Common myeloid progenitor, CD34-positive (primary cell): ENCODE measurements around the gene CACNA2D4.
"Not testable (repeated sequence)": the region's sequence is repeated elsewhere in the genome, so short reads cannot be mapped to it uniquely, and the experiment has no call there.

Source experiments
- CTCF ChIA-PET: fragments of 350-600 bp; sonication (Branson Sonifier 250); formaldehyde crosslinking; loops from one replicate; lab custom pipeline; 2021; ENCODE audit warnings: antibody characterized with exemption; lab: Charles Lee
- POLR2A ChIA-PET: fragments of 350-600 bp; sonication (Branson Sonifier 250); formaldehyde crosslinking; loops from one replicate; lab custom pipeline; 2021; ENCODE audit warnings: antibody characterized with exemption; lab: Charles Lee
- DNase-seq, 3 donors: peaks; one replicate each; pipeline versions ENCODE4 v3.0.0 to v3.0.0-alpha.2; 2013
- H3K27ac ChIP-seq, 2 experiments: 1 replicate in 1 of 2; 2 replicates in 1 of 2; pipeline ENCODE4 v1.7.0; 2013; ENCODE audit warnings: inconsistent platforms in 2 of 2, low read length in 2 of 2, mild to moderate bottlenecking in 2 of 2, low read depth in 1 of 2, moderate library complexity in 1 of 2; ENCODE audit not compliant: severe bottlenecking in 2 of 2, insufficient read depth in 1 of 2, poor library complexity in 1 of 2
- H3K27me3 ChIP-seq, 5 experiments: replicated peaks in 2 of 5; 1 replicate in 3 of 5; 2 replicates in 2 of 5; pipeline versions ENCODE4 v1.6.1 to v1.7.0; 2013; ENCODE audit warnings: low read length in 4 of 5, mild to moderate bottlenecking in 2 of 5, moderate library complexity in 2 of 5, inconsistent platforms in 1 of 5; ENCODE audit not compliant: insufficient read depth in 5 of 5, control insufficient read depth in 4 of 5
- H3K36me3 ChIP-seq, 4 experiments: 1 replicate in 2 of 4; 2 replicates in 2 of 4; pipeline versions ENCODE4 v1.6.1 to v1.7.0; 2013; ENCODE audit warnings: low read length in 3 of 4, control low read depth in 1 of 4, mild to moderate bottlenecking in 1 of 4; ENCODE audit not compliant: control insufficient read depth in 4 of 4, insufficient read depth in 4 of 4
- H3K4me1 ChIP-seq, 4 experiments: 1 replicate in 3 of 4; 2 replicates in 1 of 4; pipeline versions ENCODE4 v1.6.1 to v1.7.1; 2013; ENCODE audit warnings: low read length in 3 of 4, mild to moderate bottlenecking in 3 of 4, control low read depth in 1 of 4, inconsistent platforms in 1 of 4, moderate library complexity in 1 of 4; ENCODE audit not compliant: control insufficient read depth in 4 of 4, insufficient read depth in 4 of 4; ENCODE audit errors: control extremely low read depth in 1 of 4
- H3K4me3 ChIP-seq, 7 experiments: 1 replicate in 4 of 7; 2 replicates in 3 of 7; pipeline versions ENCODE4 v1.5.1 to v1.7.0; 2013; ENCODE audit warnings: mild to moderate bottlenecking in 7 of 7, low read length in 6 of 7, moderate library complexity in 6 of 7, inconsistent platforms in 2 of 7, low read depth in 2 of 7, control low read depth in 1 of 7; ENCODE audit not compliant: insufficient read depth in 4 of 7, control insufficient read depth in 1 of 7; ENCODE audit errors: extremely low read depth in 1 of 7
- H3K9me3 ChIP-seq, 5 experiments: 1 replicate in 4 of 5; 2 replicates in 1 of 5; pipeline versions ENCODE4 v1.6.1 to v1.7.1; 2013; ENCODE audit warnings: low read length in 4 of 5, mild to moderate bottlenecking in 2 of 5, inconsistent platforms in 1 of 5, low read depth in 1 of 5, moderate library complexity in 1 of 5; ENCODE audit not compliant: control insufficient read depth in 4 of 5, insufficient read depth in 2 of 5; ENCODE audit errors: control extremely low read depth in 1 of 5
- WGBS: methylation state at CpG from one replicate; pipeline ENCODE4 v1.1.5; 2013; ENCODE audit not compliant: insufficient coverage; 5-methylcytosine and 5-hydroxymethylcytosine counted together

Gene CACNA2D4

GRCh38 chr12:1949771-1950470 lies 31.5 kb upstream of the CACNA2D4 start:
- ChIA-PET POLR2A (no interaction called here), CTCF (interaction anchor here (1.0 to 2.0 kb wide), 3 partner anchors 10 to 158 kb away, joined by 3 to 13 read pairs (median 4); no protein-coding TSS in a partner anchor)
- no peaks in the 10 kb centered on the region for H3K27me3 ChIP-seq
- WGBS: 95% methylated on average over 13 of the region's 15 CpGs
- H3K27ac ChIP-seq: no peak overlapping the region
- no peaks in the 10 kb centered on the region for H3K4me1 ChIP-seq
- H3K9me3 ChIP-seq: no peaks in the 10 kb centered on the region
- no peak for DNase-seq
- no peak overlapping the region for H3K4me3 ChIP-seq
- H3K36me3 ChIP-seq: peaks cover 24 to 81% (median 47%) of the 10 kb centered on the region in 4 experiments

- POLR2A ChIA-PET: no interaction called here
- no peak overlapping the region for H3K4me3 ChIP-seq
- CTCF ChIA-PET: interaction anchor here (1.0 to 2.0 kb wide), 5 partner anchors 9 to 157 kb away, joined by 3 to 13 read pairs (median 4); no protein-coding TSS in a partner anchor
- no peak overlapping the region for H3K27ac ChIP-seq
- no peaks in the 10 kb centered on the region for H3K9me3 ChIP-seq
- no peaks in the 10 kb centered on the region for H3K4me1 ChIP-seq
- no peak for DNase-seq
- H3K27me3 ChIP-seq: no peaks in the 10 kb centered on the region
- 98% methylated on average over 11 of the region's 11 CpGs for WGBS
- H3K36me3 ChIP-seq: peaks cover 24 to 77% (median 43%) of the 10 kb centered on the region in 4 experiments
Observed at GRCh38 chr12:1948883-1949282, 30.4 kb upstream of the CACNA2D4 start.

- Histone ChIP-seq H3K27ac (no peak overlapping the region), H3K9me3 (no peaks in the 10 kb centered on the region), H3K4me1 (no peaks in the 10 kb centered on the region), H3K36me3 (peaks cover 17 to 62% (median 35%) of the 10 kb centered on the region in 4 experiments), H3K4me3 (no peak overlapping the region), H3K27me3 (no peaks in the 10 kb centered on the region)
- no CpG with 5 or more reads among the region's 1 CpG for WGBS
- DNase-seq: no peak
- ChIA-PET POLR2A (no interaction called here), CTCF (interaction anchor here (2.5 kb wide), 1 partner anchor 156 kb away, joined by 7 read pairs; no protein-coding TSS in a partner anchor)
Observed at GRCh38 chr12:1947081-1947480, 28.6 kb upstream of the CACNA2D4 start.

- CTCF ChIA-PET: interaction anchor here (2.5 kb wide), 1 partner anchor 155 kb away, joined by 7 read pairs; no protein-coding TSS in a partner anchor
- no peaks in the 10 kb centered on the region for H3K9me3 ChIP-seq
- H3K4me1 ChIP-seq: no peaks in the 10 kb centered on the region
- POLR2A ChIA-PET: no interaction called here
- H3K4me3 ChIP-seq: no peak overlapping the region
- WGBS: 100% methylated on average over 3 of the region's 3 CpGs
- H3K36me3 ChIP-seq: peaks cover 15 to 54% (median 30%) of the 10 kb centered on the region in 4 experiments
- no peak overlapping the region for H3K27ac ChIP-seq
- no peak for DNase-seq
- no peaks in the 10 kb centered on the region for H3K27me3 ChIP-seq
Observed at GRCh38 chr12:1946296-1946695, 27.8 kb upstream of the CACNA2D4 start.

- POLR2A ChIA-PET, DNase-seq, H3K27me3 ChIP-seq, H3K4me1 ChIP-seq, H3K27ac ChIP-seq, H3K4me3 ChIP-seq, H3K9me3 ChIP-seq: not testable (repeated sequence)
- CTCF ChIA-PET: interaction anchor here (1.2 to 2.5 kb wide), 2 partner anchors 150 to 154 kb away, joined by 4 to 7 read pairs; no protein-coding TSS in a partner anchor
- peaks cover 16 to 46% (median 28%) of the 10 kb centered on the region in 4 experiments for H3K36me3 ChIP-seq
- 100% methylated on average over 1 of the region's 5 CpGs for WGBS
Observed at GRCh38 chr12:1945502-1945901, 27.1 kb upstream of the CACNA2D4 start.

- peak; percentile 83 to 93 (median 89) for DNase-seq
- Histone ChIP-seq H3K36me3 (peaks cover 5 to 18% (median 11%) of the 10 kb centered on the region in 4 experiments), H3K27ac (no peak overlapping the region), H3K27me3 (no peaks in the 10 kb centered on the region), H3K4me1 (peaks cover 0 to 3% (median 2%) of the 10 kb centered on the region in 4 experiments), H3K9me3 (no peaks in the 10 kb centered on the region), H3K4me3 (no peak overlapping the region)
- ChIA-PET POLR2A (interaction anchor here (1.1 to 1.4 kb wide), 4 partner anchors 22 to 145 kb away, joined by 3 to 11 read pairs (median 4); no protein-coding TSS in a partner anchor), CTCF (interaction anchor here (0.6 to 6.2 kb wide), 39 partner anchors 9 to 822 kb away, joined by 3 to 108 read pairs (median 5); partner anchors contain the start of genes CACNA2D4 and DCP1B)
- 31% methylated on average over 11 of the region's 16 CpGs for WGBS
Observed at GRCh38 chr12:1939801-1940607, 21.6 kb upstream of the CACNA2D4 start.
